Fibroblast of skin of abdomen (primary cell): ENCODE data around the gene EXTL1.

Experiments used
- DNase-seq: peaks from one replicate; pipeline ENCODE4 v3.0.0-alpha.2; 2013

EXTL1 gene

DNA sequence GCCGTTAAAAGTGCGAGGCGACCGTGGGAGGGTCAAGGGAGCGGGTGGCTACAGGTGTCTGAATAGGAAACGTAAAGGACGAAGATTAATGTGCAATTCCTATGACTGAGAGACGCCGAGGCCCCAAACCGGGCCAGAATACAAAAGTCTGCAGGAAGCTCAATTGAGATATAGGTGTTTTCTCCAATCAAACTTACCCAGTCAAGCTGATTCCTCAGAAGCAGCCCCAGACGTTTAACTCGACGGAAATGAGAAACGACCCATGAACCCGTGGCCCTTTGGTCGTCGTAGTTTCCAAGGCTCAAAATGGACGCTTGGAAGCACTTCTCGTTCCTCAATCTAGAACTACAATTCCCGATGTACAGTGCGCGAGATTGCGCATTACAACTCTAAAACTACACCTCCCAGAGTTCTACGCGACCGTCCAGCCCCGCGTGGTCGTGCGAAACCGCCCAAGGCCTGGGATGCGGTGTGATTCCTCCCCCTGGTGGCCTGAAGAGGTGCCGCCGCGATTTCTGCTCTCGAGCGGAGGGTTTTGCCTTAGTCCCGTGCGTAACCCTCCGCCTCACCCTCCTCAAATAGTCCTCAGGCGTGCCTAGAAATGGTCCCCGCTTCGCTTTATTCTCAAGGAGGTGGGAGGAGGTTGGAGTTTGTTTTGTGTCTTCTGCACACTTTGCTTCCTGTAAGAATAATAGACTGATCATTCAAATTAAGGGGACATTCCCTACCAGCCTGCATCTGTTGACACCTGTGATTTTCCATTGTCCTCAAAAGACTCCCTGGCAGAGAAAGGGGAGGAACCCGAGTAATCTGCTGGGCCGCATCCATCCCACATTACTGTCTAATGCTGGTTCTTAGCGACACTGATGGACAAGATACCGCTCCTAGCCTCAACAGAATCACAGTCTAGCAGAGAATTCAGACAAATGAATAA, 23.5 kb upstream of the EXTL1 start, which contains the start of gene PAFAH2:
PAFAH2 (minus strand) TSS at position 236 of the 934 bp plus-strand sequence. CDS start 7,247 bp downstream, outside the sequence.
- peak; percentile 99 for DNase-seq

- DNase-seq, result no peak
Measured at GRCh38 chr1:25999041-25999800, 22.4 kb upstream of the EXTL1 start.

GRCh38 chr1:26003262-26003661, 18.3 kb upstream of the EXTL1 start:
- no peak for DNase-seq

DNA sequence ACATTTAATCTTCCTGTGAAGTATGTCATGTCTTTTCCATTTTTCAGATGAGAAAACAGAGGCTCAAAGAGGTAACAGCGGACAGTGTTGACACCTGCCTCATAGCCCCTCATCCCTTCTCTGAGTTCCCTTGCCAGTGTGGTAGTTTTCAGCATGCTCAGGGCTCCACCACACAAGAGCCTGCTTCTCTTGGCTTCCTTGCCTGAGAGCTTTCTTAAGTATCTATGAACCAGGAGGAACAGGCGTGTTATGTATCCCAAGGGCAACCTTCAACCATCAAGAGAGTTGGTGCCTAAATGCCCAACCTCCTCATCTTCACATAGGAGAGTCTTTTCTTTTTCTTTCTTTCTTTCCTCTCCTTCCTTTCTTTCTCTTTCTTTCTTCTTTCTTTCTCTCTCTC, 17.8 kb upstream of the EXTL1 start:
- no peak for DNase-seq

- DNase-seq, result no peak
Measured at GRCh38 chr1:26005434-26006105, 16.0 kb upstream of the EXTL1 start.

- DNase-seq, result no peak
Measured at GRCh38 chr1:26006710-26007109, 14.9 kb upstream of the EXTL1 start.

DNA sequence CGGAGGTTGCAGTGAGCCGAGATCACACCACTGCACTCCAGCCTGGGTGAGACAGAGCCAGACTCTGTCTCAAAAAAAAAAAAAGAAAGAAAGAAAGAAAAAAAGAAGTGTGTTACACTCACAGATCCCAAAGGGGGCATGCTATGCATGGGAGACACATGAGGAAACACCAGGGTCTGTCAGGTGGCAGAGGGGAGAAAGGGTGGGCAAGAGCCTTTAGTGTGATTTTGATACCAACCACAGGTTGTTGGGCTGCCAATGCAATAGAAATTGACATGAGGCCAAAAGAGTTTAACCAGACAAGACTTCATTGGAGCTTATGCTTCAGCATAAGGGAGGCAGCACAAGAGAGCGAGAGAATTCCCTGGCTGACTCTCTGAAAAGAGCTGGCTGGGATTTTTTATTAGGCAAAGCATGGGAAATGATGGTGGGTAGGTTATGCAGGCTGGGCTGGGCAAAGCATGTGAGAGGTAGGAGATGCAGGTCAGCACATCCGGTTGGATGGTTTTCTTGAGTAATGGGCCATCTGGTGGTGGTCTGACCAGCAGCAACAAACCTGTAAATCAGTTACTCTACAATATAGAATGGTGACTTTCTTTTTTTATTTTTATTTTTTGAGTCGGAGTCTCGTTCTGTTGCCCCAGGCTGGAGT, 11.7 kb upstream of the EXTL1 start:
- no peak for DNase-seq

GRCh38 chr1:26010825-26011224, 10.8 kb upstream of the EXTL1 start:
- DNase-seq, result no peak

- no peak for DNase-seq
Measured at GRCh38 chr1:26012864-26013263, 8.7 kb upstream of the EXTL1 start.

DNA sequence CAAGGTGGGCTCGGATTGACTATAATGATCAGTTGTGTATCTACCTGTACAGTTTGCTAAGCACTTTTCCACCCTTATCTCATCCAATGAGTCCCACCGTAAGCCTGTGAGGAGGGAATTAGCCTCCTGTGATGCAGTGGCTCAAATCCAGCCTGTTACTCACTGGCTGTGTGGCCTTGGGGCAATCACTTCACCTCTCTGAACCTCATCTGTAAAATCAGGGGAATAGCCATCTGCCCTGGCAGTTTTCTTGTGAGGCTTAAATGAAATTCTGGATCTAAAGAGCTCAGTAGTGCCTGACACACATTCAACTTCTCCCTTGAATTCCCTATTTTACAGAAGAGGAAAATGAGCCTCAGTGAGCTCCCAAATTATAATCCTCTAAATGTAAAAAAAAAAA, 7.4 kb upstream of the EXTL1 start:
- DNase-seq, result no peak

DNA sequence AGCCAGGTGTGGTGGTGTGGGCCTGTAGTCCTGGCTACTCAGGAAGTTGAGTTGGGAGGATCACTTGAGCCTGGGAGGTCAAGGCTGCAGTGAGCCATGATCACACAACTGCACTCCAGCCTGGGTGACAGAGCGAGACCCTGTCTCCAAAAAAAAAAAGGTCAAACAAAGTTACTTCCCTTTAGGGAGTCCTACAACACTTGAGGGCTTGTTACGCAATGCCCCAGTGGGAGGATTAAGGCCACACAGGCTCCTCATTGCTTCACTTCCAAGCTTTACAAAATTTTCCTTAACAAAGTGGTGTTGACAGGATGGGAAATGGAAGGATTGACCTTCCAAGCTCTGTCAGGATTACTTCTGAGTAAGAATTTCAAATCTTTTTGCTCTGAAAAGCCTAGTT, 6.2 kb upstream of the EXTL1 start:
- DNase-seq, result peak; percentile 66

GRCh38 chr1:26016258-26016952, 5.2 kb upstream of the EXTL1 start:
- DNase-seq, result peak; percentile 40

DNA sequence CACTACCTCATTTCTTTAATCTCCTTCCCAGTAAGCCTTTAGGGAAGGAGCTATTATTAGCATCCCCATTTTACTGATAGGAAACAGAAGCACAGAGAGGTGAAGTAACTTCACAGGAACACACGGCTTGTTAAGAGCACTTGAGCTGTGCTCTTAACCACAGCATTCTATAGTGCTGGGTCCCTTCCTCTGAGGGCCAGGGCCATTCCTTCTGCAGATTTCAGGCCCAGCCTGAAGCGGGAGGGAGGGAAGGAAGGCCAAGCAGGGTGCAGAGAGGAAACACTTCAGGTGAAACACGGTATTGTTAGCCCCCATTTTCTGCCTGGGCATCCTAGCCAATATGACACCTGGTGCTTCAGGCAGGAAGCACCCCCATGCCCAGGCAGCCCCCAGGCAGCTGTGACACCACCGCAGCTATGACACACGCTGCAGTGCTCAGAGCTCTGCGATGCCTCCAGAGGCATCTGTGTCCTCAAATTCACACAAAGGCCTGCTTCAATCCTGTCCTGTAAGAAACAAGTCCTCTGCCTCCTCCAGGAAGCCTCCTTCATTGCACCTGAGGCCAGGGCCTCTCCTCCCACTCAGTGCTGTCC, 4.5 kb upstream of the EXTL1 start:
- no peak for DNase-seq

DNA sequence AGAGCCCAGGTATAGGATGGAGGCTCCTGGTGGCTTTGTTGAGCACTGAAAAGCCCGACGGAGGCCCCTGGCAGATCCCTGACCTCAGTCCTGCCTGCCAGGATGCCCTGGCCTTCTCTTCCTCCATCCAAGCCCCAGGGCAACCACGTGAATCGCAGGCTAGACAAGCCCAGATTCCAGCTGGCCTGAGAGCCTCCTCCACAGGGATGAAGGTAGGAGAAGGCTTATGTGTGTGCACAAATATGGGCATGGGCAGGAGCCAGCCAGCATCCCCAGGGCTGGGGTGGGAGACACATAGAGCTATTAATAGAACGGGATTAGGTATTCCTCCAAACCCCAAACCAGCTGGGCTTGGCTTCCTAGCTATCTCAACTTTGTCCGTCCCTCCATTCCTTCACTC, 4.0 kb upstream of the EXTL1 start:
- DNase-seq, result peak; percentile 84

DNA sequence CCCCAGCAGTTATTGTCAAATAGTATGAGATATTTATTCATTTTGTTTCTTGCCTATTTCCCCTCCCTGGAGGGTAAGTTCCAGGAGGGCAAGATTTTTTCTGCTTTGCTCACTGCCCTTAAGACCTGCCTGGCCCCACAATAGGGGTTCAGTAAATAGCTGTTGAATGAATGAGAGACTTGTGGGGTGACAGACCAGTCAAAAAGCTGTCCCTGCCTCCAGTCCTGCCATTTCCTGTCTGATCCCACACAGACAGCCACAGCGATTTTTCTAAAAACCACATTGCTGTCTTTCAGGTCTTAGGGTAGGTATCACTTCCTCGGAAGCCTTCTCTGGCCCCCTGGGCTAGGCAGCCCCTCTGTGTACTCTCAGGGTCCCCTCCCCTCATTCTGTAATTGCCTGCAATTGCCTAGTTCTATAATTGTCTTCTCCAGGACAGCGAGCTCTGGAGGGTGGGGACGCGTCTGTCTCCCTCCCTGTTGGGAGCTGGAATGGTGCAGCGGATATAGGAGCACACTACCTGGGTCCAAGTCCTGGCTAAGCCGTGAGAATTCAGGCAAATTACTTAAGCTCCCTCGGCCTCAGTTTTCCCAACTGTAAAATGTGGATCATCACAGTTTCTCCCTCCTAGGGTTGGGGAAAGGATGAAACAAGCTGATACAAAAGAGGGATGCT, 1.8 kb upstream of the EXTL1 start:
- peak; percentile 89 for DNase-seq

GRCh38 chr1:26020330-26020768, 1.2 kb upstream of the EXTL1 start:
- DNase-seq, result peak; percentile 76

DNA sequence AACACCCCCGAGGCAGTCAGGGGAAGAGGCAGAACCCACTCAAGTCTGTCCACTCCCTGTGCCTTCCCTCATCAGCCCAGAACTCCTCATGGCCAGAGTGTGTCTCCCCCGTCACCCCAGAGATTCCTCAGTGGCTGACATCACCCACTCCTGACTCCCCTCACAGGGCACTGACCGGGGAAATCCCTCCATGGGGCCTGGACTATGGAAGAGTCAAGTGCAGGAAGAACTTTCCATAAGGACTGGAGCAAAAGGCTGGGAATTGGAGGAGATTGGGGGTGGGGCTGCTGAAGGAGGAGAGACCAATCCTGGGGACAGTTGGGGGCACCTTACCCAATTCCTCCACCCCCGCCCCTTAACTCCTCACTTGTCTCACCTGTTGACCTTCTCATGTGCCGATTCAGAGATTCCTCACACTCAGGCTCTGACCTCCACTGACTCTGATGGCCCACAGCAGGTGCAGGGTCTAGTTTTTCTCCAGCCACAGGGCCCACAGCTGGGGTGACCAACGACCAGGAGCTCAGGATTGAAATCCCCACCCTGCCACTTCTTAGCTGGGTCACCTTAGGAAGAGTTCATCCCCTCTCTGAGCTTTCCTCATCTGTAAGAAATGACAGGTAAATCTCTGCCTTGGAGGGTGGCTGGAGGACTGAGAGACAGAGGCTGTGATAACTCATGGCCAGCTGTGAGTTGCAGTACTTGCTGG, 481 bp upstream of the EXTL1 start:
- no peak for DNase-seq

GRCh38 chr1:26022404-26022779, 817 bp downstream of the EXTL1 start:
- no peak for DNase-seq

DNA sequence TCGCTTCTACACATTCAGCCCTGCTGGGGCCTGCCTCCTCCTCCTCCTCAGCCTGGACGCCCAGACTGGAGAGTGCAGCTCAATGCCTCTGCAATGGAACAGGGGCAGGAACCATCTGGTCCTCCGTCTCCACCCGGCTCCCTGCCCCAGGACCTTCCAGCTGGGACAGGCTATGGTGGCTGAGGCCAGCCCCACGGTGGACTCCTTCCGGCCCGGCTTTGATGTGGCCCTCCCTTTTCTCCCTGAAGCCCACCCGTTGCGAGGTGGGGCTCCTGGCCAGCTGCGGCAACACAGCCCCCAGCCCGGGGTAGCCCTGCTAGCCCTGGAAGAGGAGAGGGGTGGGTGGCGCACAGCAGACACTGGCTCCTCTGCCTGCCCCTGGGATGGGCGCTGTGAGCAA, 1.4 kb downstream of the EXTL1 start:
- DNase-seq, result no peak

- DNase-seq, result peak; percentile 61
Measured at GRCh38 chr1:26023826-26024225, 2.3 kb downstream of the EXTL1 start.
